ENCODE data around the gene HPGDS. TPM values are rescaled to one million over a fixed set of nuclear protein-coding genes. Genes with fewer than 3 reads are reported as not detected.
"Not testable (repeated sequence)": the region's sequence is repeated elsewhere in the genome, so short reads cannot be mapped to it uniquely, and the experiment has no call there.

Gene HPGDS
- total RNA-seq, 2 donors from 2014 or later = not detected

DNA sequence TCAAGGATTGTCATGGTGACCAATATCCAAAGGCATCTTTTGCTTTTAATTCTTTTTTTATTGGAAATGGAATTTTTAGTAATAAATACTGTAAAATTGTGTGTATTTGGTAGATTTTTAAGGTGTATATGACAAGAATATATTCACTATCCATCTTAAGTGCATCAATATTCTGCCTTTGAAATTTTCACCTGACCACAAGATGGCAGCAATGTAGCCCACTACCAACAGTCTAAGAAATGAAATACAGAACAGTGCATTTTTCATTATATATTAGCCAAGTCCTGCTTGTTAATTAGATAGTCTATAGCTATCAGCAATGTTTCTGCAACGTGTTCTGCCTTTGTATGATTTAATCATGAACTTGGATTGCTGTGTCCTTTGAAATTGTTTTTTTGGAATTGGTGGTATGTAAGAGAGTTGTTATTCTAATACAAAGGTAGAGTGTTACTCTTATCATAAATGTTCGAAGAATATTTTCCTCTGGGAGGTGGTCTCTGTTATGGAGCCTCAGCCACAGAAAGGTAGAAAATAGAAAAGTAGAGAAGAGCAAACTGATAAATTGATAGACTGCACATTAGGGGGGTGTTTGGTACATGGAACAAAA is 38.2 kb downstream of the HPGDS start:
- Histone ChIP-seq H3K27me3 (ENCODE audit: control insufficient read depth, insufficient read depth, low read length, poor library complexity, severe bottlenecking) (no peaks in the 10 kb centered on the region), H3K27ac (ENCODE audit: low read depth, low read length) (no peak overlapping the region), H3K9ac (ENCODE audit: extremely low read depth, low read length, poor library complexity, severe bottlenecking) (no peak overlapping the region), H3K36me3 (ENCODE audit: control insufficient read depth, insufficient read depth, low read length) (no peaks in the 10 kb centered on the region), H3K4me1 (ENCODE audit: control insufficient read depth, insufficient read depth, low read length) (peaks cover 13% of the 10 kb centered on the region), H3K9me3 (ENCODE audit: control insufficient read depth, low read length) (no peaks in the 10 kb centered on the region), H3K4me3 (ENCODE audit: low read length) (no peak overlapping the region)
- H3K27ac Mint-ChIP-seq = no peak overlapping the region
- no peaks in the 10 kb centered on the region for H3K9me3 Mint-ChIP-seq
- no peak for DNase-seq
- 17 to 55% methylated on average over 1 to 2 of the region's 2 CpGs for WGBS, 2 experiments (ENCODE audit: insufficient coverage in 1 of 2, insufficient read length in 1 of 2)
- no peaks in the 10 kb centered on the region for H3K27me3 Mint-ChIP-seq (ENCODE audit: insufficient read depth)
- H3K36me3 Mint-ChIP-seq (ENCODE audit: low read depth) = no peaks in the 10 kb centered on the region
- TF ChIP-seq, protein P1, sequence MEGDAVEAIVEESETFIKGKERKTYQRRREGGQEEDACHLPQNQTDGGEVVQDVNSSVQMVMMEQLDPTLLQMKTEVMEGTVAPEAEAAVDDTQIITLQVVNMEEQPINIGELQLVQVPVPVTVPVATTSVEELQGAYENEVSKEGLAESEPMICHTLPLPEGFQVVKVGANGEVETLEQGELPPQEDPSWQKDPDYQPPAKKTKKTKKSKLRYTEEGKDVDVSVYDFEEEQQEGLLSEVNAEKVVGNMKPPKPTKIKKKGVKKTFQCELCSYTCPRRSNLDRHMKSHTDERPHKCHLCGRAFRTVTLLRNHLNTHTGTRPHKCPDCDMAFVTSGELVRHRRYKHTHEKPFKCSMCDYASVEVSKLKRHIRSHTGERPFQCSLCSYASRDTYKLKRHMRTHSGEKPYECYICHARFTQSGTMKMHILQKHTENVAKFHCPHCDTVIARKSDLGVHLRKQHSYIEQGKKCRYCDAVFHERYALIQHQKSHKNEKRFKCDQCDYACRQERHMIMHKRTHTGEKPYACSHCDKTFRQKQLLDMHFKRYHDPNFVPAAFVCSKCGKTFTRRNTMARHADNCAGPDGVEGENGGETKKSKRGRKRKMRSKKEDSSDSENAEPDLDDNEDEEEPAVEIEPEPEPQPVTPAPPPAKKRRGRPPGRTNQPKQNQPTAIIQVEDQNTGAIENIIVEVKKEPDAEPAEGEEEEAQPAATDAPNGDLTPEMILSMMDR (conservative IDR thresholded peaks at IDR 0.05) = peak; percentile 90
- H3K4me1 Mint-ChIP-seq = peaks cover 31% of the 10 kb centered on the region
- no peak overlapping the region for H3K4me3 Mint-ChIP-seq

DNA sequence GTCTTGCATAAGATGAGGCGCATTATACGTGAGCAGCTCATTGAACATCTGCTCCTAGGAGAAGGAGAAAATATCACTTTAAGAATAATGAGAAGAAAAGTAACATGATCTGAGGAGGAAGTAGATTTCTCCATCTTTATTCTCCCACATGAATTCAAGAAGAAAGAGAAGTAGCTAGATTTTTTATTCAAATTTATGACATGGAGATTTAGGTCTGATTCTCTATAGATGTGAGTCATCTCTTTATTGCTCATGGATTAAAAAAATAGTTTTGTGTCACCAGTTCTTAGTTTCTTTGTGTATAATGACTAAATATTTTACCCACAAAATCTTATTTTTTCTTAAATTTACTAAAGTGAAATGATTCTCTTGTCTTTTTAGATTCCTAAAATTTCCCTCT is 40.4 kb downstream of the HPGDS start:
- Mint-ChIP-seq H3K4me3 (no peak overlapping the region), H3K9me3 (no peaks in the 10 kb centered on the region), H3K27me3 (ENCODE audit: insufficient read depth) (no peaks in the 10 kb centered on the region), H3K27ac (no peak overlapping the region), H3K36me3 (ENCODE audit: low read depth) (peaks cover 3% of the 10 kb centered on the region), H3K4me1 (peaks cover 42% of the 10 kb centered on the region)
- DNase-seq = no peak
- H3K27ac ChIP-seq (ENCODE audit: low read depth, low read length) = no peak overlapping the region
- TF ChIP-seq, protein P1 (conservative IDR thresholded peaks at IDR 0.05) = no peak
- H3K27me3 ChIP-seq (ENCODE audit: control insufficient read depth, insufficient read depth, low read length, poor library complexity, severe bottlenecking) = no peaks in the 10 kb centered on the region
- H3K36me3 ChIP-seq (ENCODE audit: control insufficient read depth, insufficient read depth, low read length) = no peaks in the 10 kb centered on the region
- WGBS, 2 experiments (ENCODE audit: insufficient coverage in 1 of 2, insufficient read length in 1 of 2) = 100% methylated on average over 2 of the region's 2 CpGs; no CpG with 5 or more reads in 1 of the 2 experiments
- no peak overlapping the region for H3K4me3 ChIP-seq (ENCODE audit: low read length)
- H3K9ac ChIP-seq (ENCODE audit: extremely low read depth, low read length, poor library complexity, severe bottlenecking) = no peak overlapping the region
- H3K4me1 ChIP-seq (ENCODE audit: control insufficient read depth, insufficient read depth, low read length) = peaks cover 15% of the 10 kb centered on the region
- H3K9me3 ChIP-seq (ENCODE audit: control insufficient read depth, low read length) = no peaks in the 10 kb centered on the region

DNA sequence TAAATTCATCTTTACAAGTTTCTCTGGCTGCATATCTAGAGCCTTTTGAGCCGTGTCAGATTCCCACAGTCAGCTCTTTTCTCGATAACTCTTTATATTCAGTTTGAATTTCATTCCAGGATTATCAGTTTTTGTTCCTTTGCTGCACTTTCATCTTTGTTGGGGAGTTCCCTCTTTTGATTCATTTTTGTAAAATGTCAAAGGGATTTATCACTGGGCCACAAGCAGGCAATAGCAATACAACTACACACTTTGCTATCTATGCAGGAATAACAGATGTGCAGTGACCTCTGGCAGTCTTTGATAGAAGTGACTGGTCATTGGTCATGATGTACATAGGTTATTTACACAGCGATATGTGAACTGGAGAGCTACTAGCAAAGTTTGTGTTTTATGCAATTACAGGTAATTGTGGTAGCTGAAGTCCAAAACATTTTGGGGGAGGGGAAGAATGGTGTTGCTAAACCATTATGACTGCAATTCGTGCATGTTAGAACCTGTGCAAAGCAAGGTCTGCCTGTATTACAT is 43.8 kb downstream of the HPGDS start:
- Histone ChIP-seq H3K36me3 (ENCODE audit: control insufficient read depth, insufficient read depth, low read length) (no peaks in the 10 kb centered on the region), H3K4me3 (ENCODE audit: low read length) (no peak overlapping the region), H3K9ac (ENCODE audit: extremely low read depth, low read length, poor library complexity, severe bottlenecking) (no peak overlapping the region), H3K9me3 (ENCODE audit: control insufficient read depth, low read length) (no peaks in the 10 kb centered on the region), H3K4me1 (ENCODE audit: control insufficient read depth, insufficient read depth, low read length) (peaks cover 3% of the 10 kb centered on the region), H3K27me3 (ENCODE audit: control insufficient read depth, insufficient read depth, low read length, poor library complexity, severe bottlenecking) (no peaks in the 10 kb centered on the region), H3K27ac (ENCODE audit: low read depth, low read length) (no peak overlapping the region)
- H3K36me3 Mint-ChIP-seq (ENCODE audit: low read depth) = peaks cover 3% of the 10 kb centered on the region
- no peak overlapping the region for H3K4me3 Mint-ChIP-seq
- peaks cover 41% of the 10 kb centered on the region for H3K4me1 Mint-ChIP-seq
- 94 to 96% methylated on average over 3 to 4 of the region's 4 CpGs for WGBS, 2 experiments (ENCODE audit: insufficient coverage in 1 of 2, insufficient read length in 1 of 2)
- no peak overlapping the region for H3K27ac Mint-ChIP-seq
- H3K27me3 Mint-ChIP-seq (ENCODE audit: insufficient read depth) = no peaks in the 10 kb centered on the region
- no peak for DNase-seq
- H3K9me3 Mint-ChIP-seq = no peaks in the 10 kb centered on the region
- TF ChIP-seq, protein P1 (conservative IDR thresholded peaks at IDR 0.05) = no peak

DNA sequence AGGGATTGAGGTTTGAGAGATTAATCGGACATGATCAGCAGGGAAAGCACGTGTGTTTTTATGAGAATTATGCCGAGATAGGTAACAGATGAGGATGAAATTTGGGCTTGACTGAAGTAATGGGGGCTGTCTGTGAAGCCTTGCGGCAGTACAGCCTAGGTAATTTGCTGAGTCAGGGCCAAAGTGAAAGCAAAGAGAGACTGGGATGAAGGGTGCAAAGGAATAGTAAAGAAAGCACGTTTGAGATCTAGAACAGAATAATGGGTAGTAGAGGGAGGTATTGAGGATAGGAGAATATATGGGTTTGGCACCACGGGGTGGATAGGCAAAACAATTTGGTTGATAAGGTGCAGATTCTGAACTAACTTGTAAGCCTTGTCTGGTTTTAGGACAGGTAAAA is 47.2 kb downstream of the HPGDS start:
- H3K9ac ChIP-seq (ENCODE audit: extremely low read depth, low read length, poor library complexity, severe bottlenecking); H3K9me3 ChIP-seq (ENCODE audit: control insufficient read depth, low read length); H3K4me3 Mint-ChIP-seq; H3K4me3 ChIP-seq (ENCODE audit: low read length); H3K27me3 ChIP-seq (ENCODE audit: control insufficient read depth, insufficient read depth, low read length, poor library complexity, severe bottlenecking); DNase-seq; H3K9me3 Mint-ChIP-seq; H3K27ac ChIP-seq (ENCODE audit: low read depth, low read length); H3K4me1 ChIP-seq (ENCODE audit: control insufficient read depth, insufficient read depth, low read length); H3K27me3 Mint-ChIP-seq (ENCODE audit: insufficient read depth): not testable (repeated sequence)
- H3K36me3 Mint-ChIP-seq (ENCODE audit: low read depth) = peaks cover 19% of the 10 kb centered on the region
- H3K4me1 Mint-ChIP-seq = peaks cover 50% of the 10 kb centered on the region
- H3K36me3 ChIP-seq (ENCODE audit: control insufficient read depth, insufficient read depth, low read length) = peaks cover 25% of the 10 kb centered on the region
- H3K27ac Mint-ChIP-seq = peak overlapping the region; percentile 3
- 87 to 90% methylated on average over 3 to 6 of the region's 6 CpGs for WGBS, 2 experiments (ENCODE audit: insufficient coverage in 1 of 2, insufficient read length in 1 of 2)

DNA sequence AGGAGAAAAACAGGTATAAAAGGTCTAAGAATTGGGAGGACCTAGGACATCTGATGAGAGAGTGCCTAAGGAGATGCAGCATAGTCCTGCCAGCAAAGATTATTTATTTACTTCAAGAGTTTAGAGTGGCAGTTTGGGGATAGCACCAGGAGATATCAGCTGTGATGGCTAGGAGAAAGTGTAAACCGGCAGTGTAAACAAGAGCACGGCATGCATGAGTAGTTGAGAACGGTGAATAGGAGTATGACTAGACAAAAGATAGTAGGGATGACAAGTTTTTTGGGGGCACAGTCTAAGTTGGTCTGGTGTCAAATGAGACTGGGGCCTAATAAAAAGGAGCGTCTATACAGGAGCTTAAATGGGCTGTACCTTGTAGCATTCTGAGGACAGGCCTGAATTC is 48.7 kb downstream of the HPGDS start:
- H3K4me3 ChIP-seq (ENCODE audit: low read length); H3K9ac ChIP-seq (ENCODE audit: extremely low read depth, low read length, poor library complexity, severe bottlenecking); H3K4me1 ChIP-seq (ENCODE audit: control insufficient read depth, insufficient read depth, low read length); H3K9me3 ChIP-seq (ENCODE audit: control insufficient read depth, low read length); H3K9me3 Mint-ChIP-seq; H3K27me3 Mint-ChIP-seq (ENCODE audit: insufficient read depth); H3K27ac ChIP-seq (ENCODE audit: low read depth, low read length); H3K4me3 Mint-ChIP-seq; DNase-seq; H3K27ac Mint-ChIP-seq; H3K27me3 ChIP-seq (ENCODE audit: control insufficient read depth, insufficient read depth, low read length, poor library complexity, severe bottlenecking): not testable (repeated sequence)
- peaks cover 42% of the 10 kb centered on the region for H3K4me1 Mint-ChIP-seq
- 88 to 100% methylated on average over 3 to 4 of the region's 4 CpGs for WGBS, 2 experiments (ENCODE audit: insufficient coverage in 1 of 2, insufficient read length in 1 of 2)
- H3K36me3 ChIP-seq (ENCODE audit: control insufficient read depth, insufficient read depth, low read length) = peaks cover 39% of the 10 kb centered on the region
- peaks cover 30% of the 10 kb centered on the region for H3K36me3 Mint-ChIP-seq (ENCODE audit: low read depth)

Data from endodermal cell (in vitro differentiated cells).